Mucosa of stomach (tissue), 1 donor: ENCODE data around the gene AHDC1.

Source experiments
- H3K27me3 ChIP-seq: one replicate; pipeline ENCODE4 v1.7.0; 2013; ENCODE audit warnings: mild to moderate bottlenecking, low read length; ENCODE audit not compliant: control insufficient read depth, insufficient read depth
- H3K36me3 ChIP-seq: one replicate; pipeline ENCODE4 v1.7.0; 2013; ENCODE audit warnings: low read length; ENCODE audit not compliant: control insufficient read depth, insufficient read depth
- H3K4me1 ChIP-seq: one replicate; pipeline ENCODE4 v1.7.0; 2013; ENCODE audit warnings: mild to moderate bottlenecking, low read length; ENCODE audit not compliant: control insufficient read depth, insufficient read depth
- H3K4me3 ChIP-seq: one replicate; pipeline ENCODE4 v1.7.0; 2013; ENCODE audit warnings: low read length
- H3K9ac ChIP-seq: one replicate; pipeline ENCODE4 v1.7.0; 2013; ENCODE audit warnings: mild to moderate bottlenecking, low read length, moderate library complexity
- H3K9me3 ChIP-seq: one replicate; pipeline ENCODE4 v1.7.0; 2013; ENCODE audit warnings: mild to moderate bottlenecking, low read length, moderate library complexity; ENCODE audit not compliant: control insufficient read depth
- donor health status: Pancreatic carcinoma.

AHDC1 gene

DNA sequence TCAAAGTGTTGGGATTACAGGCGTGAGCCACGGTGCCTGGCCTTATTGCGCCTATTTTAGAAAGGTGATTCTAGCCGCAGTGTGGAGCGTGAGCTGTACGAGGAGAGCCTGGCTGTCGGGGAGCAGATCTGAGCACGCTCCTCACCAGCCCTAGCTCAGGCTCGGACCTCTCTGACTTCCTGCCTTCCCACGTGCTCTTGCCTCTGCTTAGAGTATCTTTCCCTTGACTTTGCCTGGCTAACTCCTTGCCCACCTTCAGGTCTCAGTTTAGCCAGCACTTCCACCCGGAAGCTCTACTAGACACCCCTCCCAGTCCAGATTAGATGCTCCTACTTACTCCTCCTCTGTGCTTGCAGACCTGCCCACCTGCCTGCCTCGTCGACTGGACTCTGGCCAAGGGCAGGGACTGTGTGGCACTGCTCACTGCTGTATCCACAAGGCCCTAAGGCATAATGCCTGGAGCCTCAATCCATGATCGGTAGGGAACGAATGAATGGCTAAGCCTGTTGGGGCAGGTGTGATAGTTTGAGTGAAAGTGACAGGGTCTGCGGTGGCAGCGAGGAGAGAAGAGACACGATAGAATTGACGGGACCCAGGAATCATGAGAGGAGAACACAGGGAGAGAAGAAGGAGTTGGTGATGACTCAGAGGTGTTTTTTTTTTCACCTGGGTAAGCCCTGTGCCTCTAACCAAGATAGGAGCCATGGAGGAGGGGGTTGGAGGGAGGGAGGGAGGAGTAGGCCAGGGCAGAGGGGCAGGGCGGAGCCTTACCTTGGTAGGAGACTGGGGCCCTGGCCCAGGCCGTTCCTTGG is 85.8 kb downstream of the AHDC1 start:
- Histone ChIP-seq H3K9me3 (no peaks in the 10 kb centered on the region), H3K4me3 (peak overlapping the region; percentile 22), H3K9ac (peak overlapping the region; percentile 56), H3K27me3 (no peaks in the 10 kb centered on the region), H3K36me3 (no peaks in the 10 kb centered on the region), H3K4me1 (peaks cover 61% of the 10 kb centered on the region)

DNA sequence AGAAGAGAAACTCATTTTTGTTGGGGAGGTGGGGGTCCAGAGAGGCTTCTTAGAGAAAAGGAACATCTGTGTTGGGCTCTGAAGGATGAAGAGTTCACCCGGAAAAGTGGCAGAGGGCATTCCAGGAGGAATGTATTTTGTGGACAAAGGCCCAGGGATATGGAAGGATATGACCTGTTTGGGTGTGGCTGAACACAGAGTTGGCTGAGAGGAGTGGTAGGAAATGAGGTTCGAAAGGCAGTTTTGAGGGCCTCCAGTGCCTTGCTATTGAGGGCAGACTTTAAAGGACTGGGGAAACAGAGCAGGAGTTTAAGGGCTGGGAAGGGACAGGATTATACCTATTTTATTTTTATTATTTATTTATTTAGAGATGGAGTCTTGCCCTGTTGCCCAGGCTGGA is 86.6 kb downstream of the AHDC1 start:
- Histone ChIP-seq H3K36me3 (no peaks in the 10 kb centered on the region), H3K4me3 (no peak overlapping the region), H3K9me3 (no peaks in the 10 kb centered on the region), H3K27me3 (no peaks in the 10 kb centered on the region), H3K9ac (no peak overlapping the region), H3K4me1 (peaks cover 53% of the 10 kb centered on the region)

DNA sequence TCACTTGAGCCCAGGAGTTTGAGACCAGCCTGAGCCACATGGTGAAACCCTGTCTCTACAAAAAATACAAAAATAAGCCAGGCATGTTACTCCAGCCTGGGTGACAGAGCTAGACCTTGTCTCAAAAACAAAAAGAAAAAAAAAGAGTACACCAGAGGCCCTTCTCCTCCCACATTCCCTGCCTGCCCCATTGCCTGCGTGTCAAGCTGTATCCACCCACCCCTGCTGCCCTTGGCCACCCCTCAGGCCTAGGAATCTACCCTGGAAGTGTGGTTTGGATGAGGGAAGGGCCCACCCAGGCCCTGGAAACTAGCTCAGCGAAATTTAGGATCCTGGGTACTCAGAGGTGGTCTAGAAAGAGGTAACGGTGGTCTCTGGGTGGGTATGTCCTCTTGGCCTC is 88.3 kb downstream of the AHDC1 start:
- Histone ChIP-seq H3K9me3 (no peaks in the 10 kb centered on the region), H3K36me3 (no peaks in the 10 kb centered on the region), H3K9ac (no peak overlapping the region), H3K4me3 (no peak overlapping the region), H3K27me3 (no peaks in the 10 kb centered on the region), H3K4me1 (peaks cover 36% of the 10 kb centered on the region)

DNA sequence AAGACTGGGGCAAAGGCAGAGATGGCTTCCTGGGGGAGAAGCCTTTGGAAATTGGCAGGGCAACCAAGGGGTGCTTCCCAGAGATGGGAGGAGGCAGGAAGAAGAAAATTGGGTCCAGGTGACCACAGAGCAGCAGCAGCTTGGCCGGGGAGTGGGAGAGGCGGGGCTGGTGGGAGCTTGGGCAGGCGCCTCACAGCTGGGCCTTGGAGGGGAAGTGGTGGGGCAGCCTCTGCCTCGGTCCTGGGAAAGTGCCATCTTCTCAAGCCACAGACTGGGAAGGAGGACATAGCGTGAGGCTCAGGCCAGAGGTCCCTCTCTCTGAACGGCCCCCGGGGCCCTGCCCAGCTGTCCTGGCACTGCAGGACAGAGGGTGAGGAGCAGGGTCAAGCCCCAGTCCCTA is 90.0 kb downstream of the AHDC1 start:
- Histone ChIP-seq H3K9ac (no peak overlapping the region), H3K4me1 (peaks cover 29% of the 10 kb centered on the region), H3K9me3 (no peaks in the 10 kb centered on the region), H3K36me3 (no peaks in the 10 kb centered on the region), H3K27me3 (no peaks in the 10 kb centered on the region), H3K4me3 (no peak overlapping the region)

DNA sequence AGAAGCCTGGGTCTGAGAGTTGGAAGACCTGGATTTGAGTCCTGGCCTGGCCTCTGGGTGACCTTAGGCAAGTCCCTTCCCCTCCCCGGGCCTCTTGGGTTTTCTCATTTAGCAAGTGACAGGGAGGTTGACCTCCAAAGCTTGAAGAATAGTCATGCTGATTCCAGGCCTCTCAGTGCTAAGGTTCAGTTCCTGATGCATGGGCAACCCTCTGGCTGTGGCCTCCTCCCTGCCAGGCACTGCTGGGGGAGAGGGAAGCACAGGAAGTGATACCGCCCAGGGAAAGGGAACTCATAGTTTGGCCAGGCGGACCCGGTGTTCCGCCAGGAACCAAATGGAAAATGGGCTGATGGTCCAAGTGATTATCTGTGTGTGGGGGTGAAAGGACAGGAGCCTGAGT is 90.4 kb downstream of the AHDC1 start:
- H3K9ac ChIP-seq: no peak overlapping the region
- H3K27me3 ChIP-seq: no peaks in the 10 kb centered on the region
- peaks cover 25% of the 10 kb centered on the region for H3K4me1 ChIP-seq
- H3K4me3 ChIP-seq: no peak overlapping the region
- no peaks in the 10 kb centered on the region for H3K9me3 ChIP-seq
- H3K36me3 ChIP-seq: no peaks in the 10 kb centered on the region

DNA sequence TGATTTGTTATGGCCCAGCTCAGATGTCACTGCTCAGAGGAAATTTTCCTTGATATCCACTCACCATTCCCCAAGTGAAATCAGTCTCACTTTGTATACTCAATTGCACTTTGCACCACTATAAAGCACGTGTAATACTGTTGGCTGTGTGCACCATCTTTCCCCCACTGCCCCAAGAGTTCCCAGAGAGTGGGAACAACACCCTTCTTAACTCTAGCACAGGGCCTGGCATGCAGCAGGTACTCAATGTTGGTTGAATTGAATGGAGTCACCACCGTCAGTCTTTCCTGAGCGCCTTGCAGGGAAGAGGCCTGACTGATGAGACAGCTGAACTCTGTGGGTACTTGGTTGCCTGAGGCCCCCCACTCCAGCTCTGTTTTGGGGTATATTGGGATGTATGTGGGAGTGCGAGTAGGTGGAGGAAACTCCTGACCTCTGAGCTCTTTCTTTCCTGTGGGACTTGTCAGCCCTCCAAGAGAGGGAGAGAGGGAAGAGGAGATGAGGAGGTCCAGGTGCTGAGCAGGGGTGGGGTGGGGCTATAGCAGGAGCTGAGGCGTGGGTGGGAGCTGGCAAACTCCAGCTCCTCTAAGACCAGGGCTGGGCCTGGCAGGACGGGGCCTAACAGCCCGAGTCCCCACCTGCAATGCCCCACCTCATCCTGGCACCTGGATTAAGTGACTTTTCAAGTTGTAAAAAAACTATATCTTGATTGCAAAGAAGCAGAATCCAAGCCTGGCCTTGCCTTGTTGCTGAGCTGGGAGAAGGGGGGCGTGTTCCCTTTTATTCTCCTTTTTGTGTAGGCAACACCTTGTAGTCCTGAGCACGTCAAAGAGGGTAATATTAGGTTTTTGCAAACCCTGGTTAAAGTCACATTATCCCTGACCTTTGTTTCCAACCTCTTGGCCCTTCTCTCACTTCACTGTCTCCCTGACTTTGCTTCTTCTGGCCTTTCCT is 94.5 kb downstream of the AHDC1 start:
- peaks cover 13% of the 10 kb centered on the region for H3K4me1 ChIP-seq
- H3K9me3 ChIP-seq: no peaks in the 10 kb centered on the region
- no peaks in the 10 kb centered on the region for H3K27me3 ChIP-seq
- no peak overlapping the region for H3K9ac ChIP-seq
- H3K36me3 ChIP-seq: no peaks in the 10 kb centered on the region
- H3K4me3 ChIP-seq: no peak overlapping the region

DNA sequence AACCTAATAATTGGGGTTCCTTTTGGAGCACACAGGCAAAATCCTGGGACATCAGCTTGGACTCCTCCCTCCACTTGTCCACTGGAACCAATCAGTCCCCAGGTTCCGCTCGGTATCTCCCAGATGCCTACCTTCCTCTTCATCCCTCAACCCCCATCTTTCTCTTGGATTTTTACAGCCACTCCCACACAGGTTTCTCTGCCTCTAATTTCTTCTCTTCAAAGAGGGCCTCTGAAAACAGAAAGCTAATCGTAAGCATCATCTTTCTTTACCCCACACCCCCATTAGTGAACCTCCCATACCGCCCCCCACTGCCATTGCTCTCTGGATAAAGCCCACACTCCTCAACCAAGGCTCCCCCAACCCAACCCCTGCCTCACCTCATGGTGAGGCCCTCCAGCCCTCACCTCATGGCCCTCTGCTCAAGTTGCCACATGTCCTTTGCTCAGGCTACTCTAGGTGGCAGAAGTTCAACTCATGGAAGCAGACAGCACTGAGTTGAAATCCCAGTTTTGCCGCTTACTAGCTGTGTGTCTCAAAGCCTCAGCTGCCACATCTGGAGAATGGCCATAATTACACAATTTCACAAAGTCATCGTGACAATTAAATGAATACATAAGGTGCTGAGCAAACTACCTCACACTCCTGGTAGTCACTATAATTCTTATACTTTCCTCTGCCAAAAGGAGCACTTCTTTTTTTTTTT is 95.8 kb downstream of the AHDC1 start:
- Histone ChIP-seq H3K36me3 (no peaks in the 10 kb centered on the region), H3K4me1 (peaks cover 21% of the 10 kb centered on the region), H3K9me3 (no peaks in the 10 kb centered on the region)

DNA sequence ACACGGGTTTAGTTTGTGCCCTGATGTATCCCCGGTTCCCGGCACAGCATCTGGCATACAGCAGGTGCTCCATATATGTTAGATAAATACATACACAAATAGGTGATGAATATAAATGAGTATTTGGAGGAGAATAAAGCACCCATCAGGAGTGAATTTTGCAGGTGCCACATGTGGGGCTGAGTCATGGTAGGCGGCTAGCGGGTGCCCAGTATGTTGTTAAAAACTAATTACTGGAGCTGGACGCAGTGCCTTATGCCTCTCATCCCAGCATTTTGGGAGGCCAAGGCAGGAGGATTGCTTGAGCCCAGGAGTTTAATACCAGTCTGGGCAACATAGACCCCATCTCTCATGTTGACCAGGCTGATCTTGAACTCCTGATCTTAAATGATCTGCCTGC is 97.2 kb downstream of the AHDC1 start:
- H3K4me3 ChIP-seq: no peak overlapping the region
- no peaks in the 10 kb centered on the region for H3K36me3 ChIP-seq
- peaks cover 21% of the 10 kb centered on the region for H3K4me1 ChIP-seq
- no peak overlapping the region for H3K9ac ChIP-seq
- no peaks in the 10 kb centered on the region for H3K9me3 ChIP-seq
- no peaks in the 10 kb centered on the region for H3K27me3 ChIP-seq

More for the DNA sequence above, 95.8 kb downstream of the AHDC1 start:
- no peak overlapping the region for H3K4me3 ChIP-seq
- H3K9ac ChIP-seq: no peak overlapping the region
- H3K27me3 ChIP-seq: no peaks in the 10 kb centered on the region

DNA sequence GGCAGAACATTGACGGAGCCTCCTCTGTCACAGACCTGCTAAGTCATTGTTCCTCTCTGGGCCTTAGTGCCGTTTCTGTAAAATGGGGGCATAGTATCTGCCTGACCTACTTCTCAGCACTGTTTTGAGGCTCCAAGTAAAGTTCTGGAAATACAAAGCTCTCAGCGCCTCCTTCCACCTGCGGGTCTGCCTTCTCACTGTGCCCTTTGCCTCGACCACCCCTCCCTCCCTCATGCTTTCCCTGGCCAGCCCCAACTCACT is 98.6 kb downstream of the AHDC1 start:
- Histone ChIP-seq H3K9me3 (no peaks in the 10 kb centered on the region), H3K4me1 (peaks cover 21% of the 10 kb centered on the region), H3K36me3 (no peaks in the 10 kb centered on the region), H3K4me3 (no peak overlapping the region), H3K9ac (peak overlapping the region; percentile 3), H3K27me3 (no peaks in the 10 kb centered on the region)

DNA sequence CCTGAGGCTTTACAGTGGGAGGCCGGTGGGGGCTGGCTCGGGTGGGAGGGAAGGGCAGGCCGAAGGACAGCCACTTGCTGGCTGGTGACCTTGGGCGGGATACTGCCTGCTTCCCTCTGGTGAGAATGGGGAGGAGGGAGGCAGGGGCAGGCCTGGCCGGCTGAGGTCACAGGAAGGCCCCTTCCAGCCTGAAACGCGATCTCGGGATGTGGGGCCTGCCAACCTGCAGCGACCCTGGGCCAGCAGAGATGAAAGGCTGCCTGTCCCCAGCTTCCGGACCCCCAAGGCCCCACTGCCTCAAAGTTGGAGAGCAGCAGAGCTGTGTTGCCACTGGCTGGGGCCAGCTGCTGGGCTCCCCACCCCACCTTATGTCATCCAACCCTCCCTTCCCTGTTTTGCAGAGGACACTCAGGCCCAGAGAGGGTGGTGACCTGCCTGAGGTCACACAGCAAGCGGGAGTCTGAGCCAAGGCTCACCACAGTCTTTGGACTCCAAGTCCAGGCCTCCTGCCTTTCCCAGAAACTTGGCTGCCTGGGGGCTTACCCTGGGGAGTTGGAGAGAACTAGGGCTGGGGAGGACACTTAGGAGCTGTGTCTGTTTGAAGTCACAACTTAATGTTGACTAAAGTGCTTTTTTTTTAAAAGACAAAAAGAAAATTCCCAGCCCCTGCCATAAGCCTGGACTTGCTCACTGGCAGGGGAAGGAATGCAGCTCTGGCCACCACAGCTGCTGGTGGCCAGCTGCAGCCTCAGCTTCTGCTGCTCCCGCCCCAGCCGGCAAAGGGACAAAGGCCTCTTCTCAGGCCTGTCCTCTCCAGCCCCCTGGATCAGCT is 99.1 kb downstream of the AHDC1 start:
- H3K9ac ChIP-seq: peak overlapping the region; percentile 3

DNA sequence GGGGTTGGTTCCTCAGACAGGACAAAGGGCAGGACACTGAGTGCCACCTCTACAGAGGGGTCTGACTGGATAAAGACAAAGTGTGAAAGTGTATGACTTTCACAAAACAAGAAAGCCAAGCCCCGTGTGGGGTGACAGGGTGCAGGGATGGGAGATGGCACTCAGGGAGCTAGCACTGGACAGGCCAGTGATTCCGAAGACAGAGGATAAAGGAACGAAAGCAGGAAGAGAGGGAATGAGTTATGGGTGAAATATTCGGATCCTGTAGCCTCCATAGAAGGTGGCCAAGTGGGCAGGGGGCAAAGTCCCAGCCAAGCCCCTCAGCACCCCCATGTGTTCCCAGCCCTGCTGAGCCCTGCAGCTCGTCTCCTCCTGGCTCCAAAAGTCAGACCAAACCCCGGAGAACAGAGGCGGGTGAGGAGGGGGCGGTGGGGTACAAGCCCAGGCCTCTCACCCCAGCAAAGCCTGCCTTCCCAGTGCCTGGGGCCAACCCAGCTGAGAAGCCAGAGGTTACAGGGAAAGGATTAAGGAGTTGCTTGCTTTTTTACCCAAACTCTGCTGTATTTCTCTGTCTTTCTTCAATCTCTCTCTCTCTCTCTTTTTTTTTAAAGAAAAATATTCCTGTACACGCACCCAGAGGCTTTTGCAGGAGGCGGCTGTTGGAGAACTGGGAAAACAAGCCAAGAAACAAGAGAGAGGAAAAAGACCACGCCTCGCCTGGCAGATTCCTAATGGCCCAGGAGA is 99.9 kb downstream of the AHDC1 start:
- H3K36me3 ChIP-seq: no peaks in the 10 kb centered on the region
- H3K4me1 ChIP-seq: peaks cover 11% of the 10 kb centered on the region
- no peaks in the 10 kb centered on the region for H3K27me3 ChIP-seq
- H3K4me3 ChIP-seq: no peak overlapping the region
- no peaks in the 10 kb centered on the region for H3K9me3 ChIP-seq
- H3K9ac ChIP-seq: no peak overlapping the region

More for the DNA sequence above, 99.1 kb downstream of the AHDC1 start:
- no peaks in the 10 kb centered on the region for H3K36me3 ChIP-seq
- no peak overlapping the region for H3K4me3 ChIP-seq
- no peaks in the 10 kb centered on the region for H3K27me3 ChIP-seq
- H3K4me1 ChIP-seq: peaks cover 17% of the 10 kb centered on the region
- no peaks in the 10 kb centered on the region for H3K9me3 ChIP-seq
